ENCODE data around the gene MED15. TPM values are rescaled to one million over a fixed set of nuclear protein-coding genes. Genes with fewer than 3 reads are reported as not detected.

Gene MED15
- total and polyA plus RNA-seq, 10 donors = 32.2 to 162 (median 89.7) TPM

GRCh38 chr22:20486229-20486628 lies 21.2 kb upstream of the MED15 start:
- H3K9me3 ChIP-seq = no peaks in the 10 kb centered on the region
- H3K27ac ChIP-seq = no peak overlapping the region
- WGBS, 5 donors = 95 to 100% (median 96%) methylated on average over 2 of the region's 2 CpGs
- peaks cover 0 to 63% (median 9%) of the 10 kb centered on the region in 6 donors for H3K36me3 ChIP-seq
- H3K27me3 ChIP-seq (replicated peaks in 1 of 7) = no peaks in the 10 kb centered on the region
- TF ChIP-seq POLR2A (IDR thresholded peaks at IDR 0.05) = no peak
- TF ChIP-seq, protein P1, sequence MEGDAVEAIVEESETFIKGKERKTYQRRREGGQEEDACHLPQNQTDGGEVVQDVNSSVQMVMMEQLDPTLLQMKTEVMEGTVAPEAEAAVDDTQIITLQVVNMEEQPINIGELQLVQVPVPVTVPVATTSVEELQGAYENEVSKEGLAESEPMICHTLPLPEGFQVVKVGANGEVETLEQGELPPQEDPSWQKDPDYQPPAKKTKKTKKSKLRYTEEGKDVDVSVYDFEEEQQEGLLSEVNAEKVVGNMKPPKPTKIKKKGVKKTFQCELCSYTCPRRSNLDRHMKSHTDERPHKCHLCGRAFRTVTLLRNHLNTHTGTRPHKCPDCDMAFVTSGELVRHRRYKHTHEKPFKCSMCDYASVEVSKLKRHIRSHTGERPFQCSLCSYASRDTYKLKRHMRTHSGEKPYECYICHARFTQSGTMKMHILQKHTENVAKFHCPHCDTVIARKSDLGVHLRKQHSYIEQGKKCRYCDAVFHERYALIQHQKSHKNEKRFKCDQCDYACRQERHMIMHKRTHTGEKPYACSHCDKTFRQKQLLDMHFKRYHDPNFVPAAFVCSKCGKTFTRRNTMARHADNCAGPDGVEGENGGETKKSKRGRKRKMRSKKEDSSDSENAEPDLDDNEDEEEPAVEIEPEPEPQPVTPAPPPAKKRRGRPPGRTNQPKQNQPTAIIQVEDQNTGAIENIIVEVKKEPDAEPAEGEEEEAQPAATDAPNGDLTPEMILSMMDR (IDR thresholded peaks at IDR 0.05 in 8 of 11, conservative IDR thresholded peaks at IDR 0.05 in 3 of 11) = no peak
- no peak for TF ChIP-seq POLR2AphosphoS5 (IDR thresholded peaks at IDR 0.05)
- no peak for DNase-seq
- H3K4me1 ChIP-seq = peaks cover 0 to 14% (median 0%) of the 10 kb centered on the region in 6 donors
- H3K4me3 ChIP-seq = no peak overlapping the region
- intact Hi-C loops (cut with DNase I; ENCODE audit: low total_unique reads) = no loop called here

GRCh38 chr22:20487715-20488114 lies 19.7 kb upstream of the MED15 start:
- peaks cover 0 to 24% (median 0%) of the 10 kb centered on the region in 6 donors for H3K4me1 ChIP-seq
- peaks cover 0 to 60% (median 9%) of the 10 kb centered on the region in 6 donors for H3K36me3 ChIP-seq
- 88 to 97% (median 94%) methylated on average over 2 of the region's 2 CpGs for WGBS, 5 donors
- no peaks in the 10 kb centered on the region for H3K9me3 ChIP-seq
- TF ChIP-seq, protein P1 (IDR thresholded peaks at IDR 0.05 in 8 of 11, conservative IDR thresholded peaks at IDR 0.05 in 3 of 11) = no peak
- no peak for TF ChIP-seq POLR2A (IDR thresholded peaks at IDR 0.05)
- TF ChIP-seq POLR2AphosphoS5 (IDR thresholded peaks at IDR 0.05) = no peak
- H3K27me3 ChIP-seq (replicated peaks in 1 of 7) = no peaks in the 10 kb centered on the region
- no peak overlapping the region for H3K27ac ChIP-seq
- intact Hi-C loops (cut with DNase I; ENCODE audit: low total_unique reads) = no loop called here
- H3K4me3 ChIP-seq = no peak overlapping the region
- no peak for DNase-seq

DNA sequence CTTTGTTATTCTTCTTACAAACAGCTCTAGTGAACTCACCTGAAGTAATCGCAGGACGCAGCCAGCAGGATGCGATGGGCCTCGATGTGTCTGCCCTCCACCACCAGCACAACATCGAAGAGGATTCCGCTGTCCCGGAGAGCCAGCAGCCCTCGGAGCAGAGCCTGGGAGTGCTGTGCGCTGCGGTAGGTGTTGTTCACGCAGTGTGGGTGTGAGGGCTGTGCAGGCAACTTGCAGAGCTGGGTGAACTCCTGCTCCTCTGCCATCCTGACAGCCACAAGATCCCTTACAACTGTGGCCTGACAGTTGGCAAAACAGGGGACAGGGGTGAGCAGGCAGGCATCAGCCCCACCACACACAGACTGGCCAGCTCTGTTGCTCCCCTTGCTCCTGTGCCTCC lies 18.5 kb upstream of the MED15 start:
- Histone ChIP-seq H3K27me3 (replicated peaks in 1 of 7) (no peaks in the 10 kb centered on the region), H3K36me3 (peaks cover 0 to 48% (median 9%) of the 10 kb centered on the region in 6 donors), H3K9me3 (no peaks in the 10 kb centered on the region), H3K4me1 (peaks cover under 1 to 37% (median 9%) of the 10 kb centered on the region in 6 donors), H3K27ac (no peak overlapping the region), H3K4me3 (no peak overlapping the region)
- intact Hi-C loops (cut with DNase I; ENCODE audit: low total_unique reads) = no loop called here
- DNase-seq = no peak
- 87 to 92% (median 90%) methylated on average over 10 to 11 of the region's 11 CpGs for WGBS, 5 donors
- TF ChIP-seq, protein P1 (IDR thresholded peaks at IDR 0.05 in 8 of 11, conservative IDR thresholded peaks at IDR 0.05 in 3 of 11) = no peak
- TF ChIP-seq POLR2AphosphoS5 (IDR thresholded peaks at IDR 0.05) = peak in 1 of 3 donors; percentile 35

GRCh38 chr22:20490183-20490940 lies 17.0 kb upstream of the MED15 start:
- Histone ChIP-seq H3K27me3 (replicated peaks in 1 of 7) (no peaks in the 10 kb centered on the region), H3K4me3 (no peak overlapping the region), H3K27ac (no peak overlapping the region), H3K36me3 (peaks cover 0 to 36% (median 9%) of the 10 kb centered on the region in 6 donors), H3K4me1 (peaks cover 8 to 49% (median 21%) of the 10 kb centered on the region in 6 donors), H3K9me3 (no peaks in the 10 kb centered on the region)
- DNase-seq = no peak
- intact Hi-C loops (cut with DNase I; ENCODE audit: low total_unique reads) = no loop called here
- 87 to 96% (median 93%) methylated on average over 6 of the region's 6 CpGs for WGBS, 5 donors
- TF ChIP-seq POLR2A (IDR thresholded peaks at IDR 0.05) = no peak
- no peak for TF ChIP-seq POLR2AphosphoS5 (IDR thresholded peaks at IDR 0.05)
- TF ChIP-seq, protein P1 (IDR thresholded peaks at IDR 0.05 in 8 of 11, conservative IDR thresholded peaks at IDR 0.05 in 3 of 11) = no peak
